Measurements from ENCODE around the gene OR1A1. TPM values are rescaled to one million over a fixed set of nuclear protein-coding genes. Genes with fewer than 3 reads are reported as not detected.

Gene OR1A1
- total RNA-seq, 1 experiment from 2014 or later: not detected

DNA sequence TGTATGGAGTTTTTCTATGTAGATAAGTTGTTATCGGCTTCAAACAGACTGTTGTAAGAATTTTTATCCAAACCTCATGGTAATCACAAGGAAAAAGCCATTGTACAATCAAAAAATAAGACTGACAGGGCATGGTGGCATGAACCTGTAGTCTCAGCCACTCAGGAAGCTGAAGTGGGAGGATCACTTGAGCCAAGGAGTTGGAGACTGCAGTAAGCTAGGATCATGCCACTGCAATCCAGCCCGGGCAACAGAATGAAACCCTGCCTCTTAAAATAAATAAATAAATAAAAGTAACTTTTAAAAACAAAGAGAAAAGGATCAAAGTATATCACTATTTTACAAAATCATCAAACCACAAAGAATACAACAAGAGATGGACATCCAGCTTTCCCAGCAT lies 14.4 kb downstream of the OR1A1 start:
- CTCF ChIA-PET: no interaction called here

DNA sequence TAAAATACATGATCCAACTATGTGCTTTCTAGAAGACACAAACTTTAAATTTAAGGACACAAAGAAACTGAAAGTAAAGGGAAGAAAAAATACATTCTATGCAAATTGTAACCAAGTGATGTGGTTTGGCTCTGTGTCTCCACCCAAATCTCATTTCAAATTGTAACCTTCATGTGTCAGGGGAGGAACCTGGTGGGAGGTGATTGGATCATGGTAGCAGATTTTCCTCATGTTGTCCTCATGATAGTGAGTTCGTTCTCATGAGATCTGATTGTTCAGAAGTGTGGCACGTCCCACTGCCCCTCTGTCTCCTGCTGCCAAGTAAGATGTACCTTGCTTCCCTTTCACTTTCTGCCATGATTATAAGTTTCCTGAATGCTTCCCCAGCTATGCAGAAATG lies 15.0 kb downstream of the OR1A1 start:
- Mint-ChIP-seq H3K4me1 (no peaks in the 10 kb centered on the region), H3K27me3 (ENCODE audit: low read depth) (peaks cover 9% of the 10 kb centered on the region), H3K9me3 (peaks cover 35% of the 10 kb centered on the region), H3K36me3 (no peaks in the 10 kb centered on the region; the same call in 1 of the 2 replicates), H3K4me3 (no peak overlapping the region), H3K27ac (no peak overlapping the region)
- no peak for DNase-seq (ENCODE audit: low spot score)
- CTCF ChIA-PET: no interaction called here
- ATAC-seq: no peak
- TF ChIP-seq ZNF416 (CRISPR knock-in tag; IDR thresholded peaks at IDR 0.05) (no peak), IRF2 (CRISPR knock-in tag; IDR thresholded peaks at IDR 0.05; ENCODE audit: borderline replicate concordance, low read depth) (no peak), ELF4 (CRISPR knock-in tag; IDR thresholded peaks at IDR 0.05; ENCODE audit: low read depth) (no peak), NFE2L1 (CRISPR knock-in tag; IDR thresholded peaks at IDR 0.05) (no peak), JUN (CRISPR knock-in tag; IDR thresholded peaks at IDR 0.05) (no peak), ATF1 (CRISPR knock-in tag; IDR thresholded peaks at IDR 0.05) (no peak), NR2C2 (CRISPR knock-in tag; IDR thresholded peaks at IDR 0.05) (no peak), TEAD1 (CRISPR knock-in tag; IDR thresholded peaks at IDR 0.05) (no peak), ESRRA (CRISPR knock-in tag; IDR thresholded peaks at IDR 0.05; ENCODE audit: borderline replicate concordance) (no peak), SMAD3 (CRISPR knock-in tag; IDR thresholded peaks at IDR 0.05; ENCODE audit: borderline replicate concordance) (no peak), SOX15 (CRISPR knock-in tag; IDR thresholded peaks at IDR 0.05) (no peak)
- TF ChIP-seq, protein P1, sequence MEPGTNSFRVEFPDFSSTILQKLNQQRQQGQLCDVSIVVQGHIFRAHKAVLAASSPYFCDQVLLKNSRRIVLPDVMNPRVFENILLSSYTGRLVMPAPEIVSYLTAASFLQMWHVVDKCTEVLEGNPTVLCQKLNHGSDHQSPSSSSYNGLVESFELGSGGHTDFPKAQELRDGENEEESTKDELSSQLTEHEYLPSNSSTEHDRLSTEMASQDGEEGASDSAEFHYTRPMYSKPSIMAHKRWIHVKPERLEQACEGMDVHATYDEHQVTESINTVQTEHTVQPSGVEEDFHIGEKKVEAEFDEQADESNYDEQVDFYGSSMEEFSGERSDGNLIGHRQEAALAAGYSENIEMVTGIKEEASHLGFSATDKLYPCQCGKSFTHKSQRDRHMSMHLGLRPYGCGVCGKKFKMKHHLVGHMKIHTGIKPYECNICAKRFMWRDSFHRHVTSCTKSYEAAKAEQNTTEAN (CRISPR knock-in tag; IDR thresholded peaks at IDR 0.05): no peak
- TF ChIP-seq, protein P2, sequence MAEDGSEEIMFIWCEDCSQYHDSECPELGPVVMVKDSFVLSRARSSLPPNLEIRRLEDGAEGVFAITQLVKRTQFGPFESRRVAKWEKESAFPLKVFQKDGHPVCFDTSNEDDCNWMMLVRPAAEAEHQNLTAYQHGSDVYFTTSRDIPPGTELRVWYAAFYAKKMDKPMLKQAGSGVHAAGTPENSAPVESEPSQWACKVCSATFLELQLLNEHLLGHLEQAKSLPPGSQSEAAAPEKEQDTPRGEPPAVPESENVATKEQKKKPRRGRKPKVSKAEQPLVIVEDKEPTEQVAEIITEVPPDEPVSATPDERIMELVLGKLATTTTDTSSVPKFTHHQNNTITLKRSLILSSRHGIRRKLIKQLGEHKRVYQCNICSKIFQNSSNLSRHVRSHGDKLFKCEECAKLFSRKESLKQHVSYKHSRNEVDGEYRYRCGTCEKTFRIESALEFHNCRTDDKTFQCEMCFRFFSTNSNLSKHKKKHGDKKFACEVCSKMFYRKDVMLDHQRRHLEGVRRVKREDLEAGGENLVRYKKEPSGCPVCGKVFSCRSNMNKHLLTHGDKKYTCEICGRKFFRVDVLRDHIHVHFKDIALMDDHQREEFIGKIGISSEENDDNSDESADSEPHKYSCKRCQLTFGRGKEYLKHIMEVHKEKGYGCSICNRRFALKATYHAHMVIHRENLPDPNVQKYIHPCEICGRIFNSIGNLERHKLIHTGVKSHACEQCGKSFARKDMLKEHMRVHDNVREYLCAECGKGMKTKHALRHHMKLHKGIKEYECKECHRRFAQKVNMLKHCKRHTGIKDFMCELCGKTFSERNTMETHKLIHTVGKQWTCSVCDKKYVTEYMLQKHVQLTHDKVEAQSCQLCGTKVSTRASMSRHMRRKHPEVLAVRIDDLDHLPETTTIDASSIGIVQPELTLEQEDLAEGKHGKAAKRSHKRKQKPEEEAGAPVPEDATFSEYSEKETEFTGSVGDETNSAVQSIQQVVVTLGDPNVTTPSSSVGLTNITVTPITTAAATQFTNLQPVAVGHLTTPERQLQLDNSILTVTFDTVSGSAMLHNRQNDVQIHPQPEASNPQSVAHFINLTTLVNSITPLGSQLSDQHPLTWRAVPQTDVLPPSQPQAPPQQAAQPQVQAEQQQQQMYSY (CRISPR knock-in tag; IDR thresholded peaks at IDR 0.05): no peak
- TF ChIP-seq, protein P3, sequence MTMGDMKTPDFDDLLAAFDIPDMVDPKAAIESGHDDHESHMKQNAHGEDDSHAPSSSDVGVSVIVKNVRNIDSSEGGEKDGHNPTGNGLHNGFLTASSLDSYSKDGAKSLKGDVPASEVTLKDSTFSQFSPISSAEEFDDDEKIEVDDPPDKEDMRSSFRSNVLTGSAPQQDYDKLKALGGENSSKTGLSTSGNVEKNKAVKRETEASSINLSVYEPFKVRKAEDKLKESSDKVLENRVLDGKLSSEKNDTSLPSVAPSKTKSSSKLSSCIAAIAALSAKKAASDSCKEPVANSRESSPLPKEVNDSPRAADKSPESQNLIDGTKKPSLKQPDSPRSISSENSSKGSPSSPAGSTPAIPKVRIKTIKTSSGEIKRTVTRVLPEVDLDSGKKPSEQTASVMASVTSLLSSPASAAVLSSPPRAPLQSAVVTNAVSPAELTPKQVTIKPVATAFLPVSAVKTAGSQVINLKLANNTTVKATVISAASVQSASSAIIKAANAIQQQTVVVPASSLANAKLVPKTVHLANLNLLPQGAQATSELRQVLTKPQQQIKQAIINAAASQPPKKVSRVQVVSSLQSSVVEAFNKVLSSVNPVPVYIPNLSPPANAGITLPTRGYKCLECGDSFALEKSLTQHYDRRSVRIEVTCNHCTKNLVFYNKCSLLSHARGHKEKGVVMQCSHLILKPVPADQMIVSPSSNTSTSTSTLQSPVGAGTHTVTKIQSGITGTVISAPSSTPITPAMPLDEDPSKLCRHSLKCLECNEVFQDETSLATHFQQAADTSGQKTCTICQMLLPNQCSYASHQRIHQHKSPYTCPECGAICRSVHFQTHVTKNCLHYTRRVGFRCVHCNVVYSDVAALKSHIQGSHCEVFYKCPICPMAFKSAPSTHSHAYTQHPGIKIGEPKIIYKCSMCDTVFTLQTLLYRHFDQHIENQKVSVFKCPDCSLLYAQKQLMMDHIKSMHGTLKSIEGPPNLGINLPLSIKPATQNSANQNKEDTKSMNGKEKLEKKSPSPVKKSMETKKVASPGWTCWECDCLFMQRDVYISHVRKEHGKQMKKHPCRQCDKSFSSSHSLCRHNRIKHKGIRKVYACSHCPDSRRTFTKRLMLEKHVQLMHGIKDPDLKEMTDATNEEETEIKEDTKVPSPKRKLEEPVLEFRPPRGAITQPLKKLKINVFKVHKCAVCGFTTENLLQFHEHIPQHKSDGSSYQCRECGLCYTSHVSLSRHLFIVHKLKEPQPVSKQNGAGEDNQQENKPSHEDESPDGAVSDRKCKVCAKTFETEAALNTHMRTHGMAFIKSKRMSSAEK (CRISPR knock-in tag; IDR thresholded peaks at IDR 0.05; ENCODE audit: borderline replicate concordance): no peak
- TF ChIP-seq, protein P4, sequence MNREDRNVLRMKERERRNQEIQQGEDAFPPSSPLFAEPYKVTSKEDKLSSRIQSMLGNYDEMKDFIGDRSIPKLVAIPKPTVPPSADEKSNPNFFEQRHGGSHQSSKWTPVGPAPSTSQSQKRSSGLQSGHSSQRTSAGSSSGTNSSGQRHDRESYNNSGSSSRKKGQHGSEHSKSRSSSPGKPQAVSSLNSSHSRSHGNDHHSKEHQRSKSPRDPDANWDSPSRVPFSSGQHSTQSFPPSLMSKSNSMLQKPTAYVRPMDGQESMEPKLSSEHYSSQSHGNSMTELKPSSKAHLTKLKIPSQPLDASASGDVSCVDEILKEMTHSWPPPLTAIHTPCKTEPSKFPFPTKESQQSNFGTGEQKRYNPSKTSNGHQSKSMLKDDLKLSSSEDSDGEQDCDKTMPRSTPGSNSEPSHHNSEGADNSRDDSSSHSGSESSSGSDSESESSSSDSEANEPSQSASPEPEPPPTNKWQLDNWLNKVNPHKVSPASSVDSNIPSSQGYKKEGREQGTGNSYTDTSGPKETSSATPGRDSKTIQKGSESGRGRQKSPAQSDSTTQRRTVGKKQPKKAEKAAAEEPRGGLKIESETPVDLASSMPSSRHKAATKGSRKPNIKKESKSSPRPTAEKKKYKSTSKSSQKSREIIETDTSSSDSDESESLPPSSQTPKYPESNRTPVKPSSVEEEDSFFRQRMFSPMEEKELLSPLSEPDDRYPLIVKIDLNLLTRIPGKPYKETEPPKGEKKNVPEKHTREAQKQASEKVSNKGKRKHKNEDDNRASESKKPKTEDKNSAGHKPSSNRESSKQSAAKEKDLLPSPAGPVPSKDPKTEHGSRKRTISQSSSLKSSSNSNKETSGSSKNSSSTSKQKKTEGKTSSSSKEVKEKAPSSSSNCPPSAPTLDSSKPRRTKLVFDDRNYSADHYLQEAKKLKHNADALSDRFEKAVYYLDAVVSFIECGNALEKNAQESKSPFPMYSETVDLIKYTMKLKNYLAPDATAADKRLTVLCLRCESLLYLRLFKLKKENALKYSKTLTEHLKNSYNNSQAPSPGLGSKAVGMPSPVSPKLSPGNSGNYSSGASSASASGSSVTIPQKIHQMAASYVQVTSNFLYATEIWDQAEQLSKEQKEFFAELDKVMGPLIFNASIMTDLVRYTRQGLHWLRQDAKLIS (CRISPR knock-in tag; IDR thresholded peaks at IDR 0.05; ENCODE audit: borderline replicate concordance): no peak
- TF ChIP-seq, protein P5, sequence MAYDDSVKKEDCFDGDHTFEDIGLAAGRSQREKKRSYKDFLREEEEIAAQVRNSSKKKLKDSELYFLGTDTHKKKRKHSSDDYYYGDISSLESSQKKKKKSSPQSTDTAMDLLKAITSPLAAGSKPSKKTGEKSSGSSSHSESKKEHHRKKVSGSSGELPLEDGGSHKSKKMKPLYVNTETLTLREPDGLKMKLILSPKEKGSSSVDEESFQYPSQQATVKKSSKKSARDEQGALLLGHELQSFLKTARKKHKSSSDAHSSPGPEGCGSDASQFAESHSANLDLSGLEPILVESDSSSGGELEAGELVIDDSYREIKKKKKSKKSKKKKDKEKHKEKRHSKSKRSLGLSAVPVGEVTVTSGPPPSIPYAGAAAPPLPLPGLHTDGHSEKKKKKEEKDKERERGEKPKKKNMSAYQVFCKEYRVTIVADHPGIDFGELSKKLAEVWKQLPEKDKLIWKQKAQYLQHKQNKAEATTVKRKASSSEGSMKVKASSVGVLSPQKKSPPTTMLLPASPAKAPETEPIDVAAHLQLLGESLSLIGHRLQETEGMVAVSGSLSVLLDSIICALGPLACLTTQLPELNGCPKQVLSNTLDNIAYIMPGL (CRISPR knock-in tag; IDR thresholded peaks at IDR 0.05): no peak
- POLR2A ChIA-PET: no interaction called here

More for the DNA sequence above, 14.4 kb downstream of the OR1A1 start:
- no peak for ATAC-seq
- H3K27me3 Mint-ChIP-seq (ENCODE audit: low read depth): peaks cover 14% of the 10 kb centered on the region
- POLR2A ChIA-PET: no interaction called here
- no peaks in the 10 kb centered on the region; the same call in 1 of the 2 replicates for H3K36me3 Mint-ChIP-seq
- no peak for DNase-seq (ENCODE audit: low spot score)
- H3K4me1 Mint-ChIP-seq: no peaks in the 10 kb centered on the region
- peaks cover 40% of the 10 kb centered on the region for H3K9me3 Mint-ChIP-seq
- TF ChIP-seq HMGA2 (CRISPR knock-in tag; IDR thresholded peaks at IDR 0.05) (no peak), ELF4 (CRISPR knock-in tag; IDR thresholded peaks at IDR 0.05; ENCODE audit: low read depth) (no peak), RORB (CRISPR knock-in tag; IDR thresholded peaks at IDR 0.05) (no peak), ATF1 (CRISPR knock-in tag; IDR thresholded peaks at IDR 0.05) (no peak), FOXP1 (CRISPR knock-in tag; IDR thresholded peaks at IDR 0.05; ENCODE audit: borderline replicate concordance) (no peak)
- H3K27ac Mint-ChIP-seq: no peak overlapping the region
- no peak overlapping the region for H3K4me3 Mint-ChIP-seq

All from WTC11 (cell line).